ENCODE data around the gene GMDS. TPM values are rescaled to one million over a fixed set of nuclear protein-coding genes. Genes with fewer than 3 reads are reported as not detected.

Gene GMDS
- total and polyA plus RNA-seq, 2 donors (not counting 1 experiment from before 2014, with no cell fraction given): 11.5 to 16.4 TPM

- no peak overlapping the region for H3K4me2 ChIP-seq (replicated peaks; ENCODE audit: low read depth, low read length, poor library complexity, severe bottlenecking)
- no peaks in the 10 kb centered on the region for H3K27me3 Mint-ChIP-seq
- peaks cover 2% of the 10 kb centered on the region for H3K4me1 Mint-ChIP-seq
- H3K9ac ChIP-seq (ENCODE audit: low read length): no peak overlapping the region
- DNase-seq (no peak), ATAC-seq (ENCODE audit: low read depth) (no peak)
- no peak for TF ChIP-seq CTCF (IDR thresholded peaks at IDR 0.05)
- TF ChIP-seq EZH2 (IDR thresholded peaks at IDR 0.05; ENCODE audit: borderline replicate concordance, insufficient read depth, low read depth, low read length, poor library complexity, severe bottlenecking): no peak
- no peaks in the 10 kb centered on the region for H3K4me1 ChIP-seq (ENCODE audit: control insufficient read depth in 2 of 2, insufficient read depth in 2 of 2, low read length in 2 of 2)
- POLR2A ChIA-PET: no interaction called here
- H2AFZ ChIP-seq (ENCODE audit: insufficient read depth, low read depth, low read length, poor library complexity, severe bottlenecking): no peak overlapping the region
- H3K27ac Mint-ChIP-seq: no peak overlapping the region
- intact Hi-C loops (cut with micrococcal nuclease): no loop called here
- H3K4me3 ChIP-seq (ENCODE audit: control extremely low read depth in 1 of 5, extremely low read depth in 1 of 5, insufficient read depth in 1 of 5, low read depth in 2 of 5, low read length in 4 of 5): no peak overlapping the region
- H3K79me2 ChIP-seq (ENCODE audit: control insufficient read depth, insufficient read depth, low read length): no peaks in the 10 kb centered on the region
- 98% methylated on average over 10 of the region's 10 CpGs for WGBS (ENCODE audit: insufficient coverage)
- H3K4me3 Mint-ChIP-seq: no peak overlapping the region
- no peaks in the 10 kb centered on the region for H3K36me3 ChIP-seq (replicated peaks in 1 of 2; ENCODE audit: control extremely low read depth in 1 of 2, control insufficient read depth in 1 of 2, extremely low read depth in 1 of 2, insufficient read depth in 2 of 2, low read length in 1 of 2)
- CTCF ChIA-PET: no interaction called here
- H3K27ac ChIP-seq (ENCODE audit: low read length in 2 of 2): no peak overlapping the region
- H3K9me3 Mint-ChIP-seq (ENCODE audit: insufficient read depth): no peaks in the 10 kb centered on the region
- H3K27me3 ChIP-seq (replicated peaks in 1 of 4; ENCODE audit: control extremely low read depth in 1 of 4, control insufficient read depth in 3 of 4, insufficient read depth in 4 of 4, low read length in 3 of 4): no peaks in the 10 kb centered on the region
- no peaks in the 10 kb centered on the region for H3K9me3 ChIP-seq (ENCODE audit: control extremely low read depth in 1 of 3, control insufficient read depth in 2 of 3, insufficient read depth in 1 of 3, low read length in 2 of 3)
- no peaks in the 10 kb centered on the region for H4K20me1 ChIP-seq (ENCODE audit: control insufficient read depth, insufficient read depth, low read length, poor library complexity, severe bottlenecking)
Measured at GRCh38 chr6:1778686-1779235, 466.6 kb downstream of the GMDS start.

GRCh38 chr6:1777921-1778685 is 467.3 kb downstream of the GMDS start:
- Histone ChIP-seq H3K79me2 (ENCODE audit: control insufficient read depth, insufficient read depth, low read length) (no peaks in the 10 kb centered on the region), H3K4me1 (ENCODE audit: control insufficient read depth in 2 of 2, insufficient read depth in 2 of 2, low read length in 2 of 2) (no peaks in the 10 kb centered on the region), H2AFZ (ENCODE audit: insufficient read depth, low read depth, low read length, poor library complexity, severe bottlenecking) (no peak overlapping the region), H4K20me1 (ENCODE audit: control insufficient read depth, insufficient read depth, low read length, poor library complexity, severe bottlenecking) (no peaks in the 10 kb centered on the region), H3K27ac (ENCODE audit: low read length in 2 of 2) (no peak overlapping the region), H3K4me3 (ENCODE audit: control extremely low read depth in 1 of 5, extremely low read depth in 1 of 5, insufficient read depth in 1 of 5, low read depth in 2 of 5, low read length in 4 of 5) (no peak overlapping the region), H3K27me3 (replicated peaks in 1 of 4; ENCODE audit: control extremely low read depth in 1 of 4, control insufficient read depth in 3 of 4, insufficient read depth in 4 of 4, low read length in 3 of 4) (no peaks in the 10 kb centered on the region), H3K4me2 (replicated peaks; ENCODE audit: low read depth, low read length, poor library complexity, severe bottlenecking) (no peak overlapping the region), H3K9ac (ENCODE audit: low read length) (no peak overlapping the region), H3K9me3 (ENCODE audit: control extremely low read depth in 1 of 3, control insufficient read depth in 2 of 3, insufficient read depth in 1 of 3, low read length in 2 of 3) (no peaks in the 10 kb centered on the region), H3K36me3 (replicated peaks in 1 of 2; ENCODE audit: control extremely low read depth in 1 of 2, control insufficient read depth in 1 of 2, extremely low read depth in 1 of 2, insufficient read depth in 2 of 2, low read length in 1 of 2) (no peaks in the 10 kb centered on the region)
- H3K4me1 Mint-ChIP-seq: peaks cover 2% of the 10 kb centered on the region
- POLR2A ChIA-PET: no interaction called here
- DNase-seq (no peak), ATAC-seq (ENCODE audit: low read depth) (no peak)
- no peak for TF ChIP-seq EZH2 (IDR thresholded peaks at IDR 0.05; ENCODE audit: borderline replicate concordance, insufficient read depth, low read depth, low read length, poor library complexity, severe bottlenecking)
- TF ChIP-seq CTCF (IDR thresholded peaks at IDR 0.05): no peak
- H3K27ac Mint-ChIP-seq: no peak overlapping the region
- no peaks in the 10 kb centered on the region for H3K9me3 Mint-ChIP-seq (ENCODE audit: insufficient read depth)
- no peaks in the 10 kb centered on the region for H3K27me3 Mint-ChIP-seq
- CTCF ChIA-PET: no interaction called here
- intact Hi-C loops (cut with micrococcal nuclease): no loop called here
- 89% methylated on average over 3 of the region's 9 CpGs for WGBS (ENCODE audit: insufficient coverage)
- no peak overlapping the region for H3K4me3 Mint-ChIP-seq
